ENCODE data around the gene TFPT. TPM values are rescaled to one million over a fixed set of nuclear protein-coding genes. Genes with fewer than 3 reads are reported as not detected.

Gene TFPT
- total and polyA plus RNA-seq, 2 of the 13 experiments (the other 11 are each of a cell fraction or from before 2014, with no cell fraction given), result 8.4 to 10.7 TPM

DNA sequence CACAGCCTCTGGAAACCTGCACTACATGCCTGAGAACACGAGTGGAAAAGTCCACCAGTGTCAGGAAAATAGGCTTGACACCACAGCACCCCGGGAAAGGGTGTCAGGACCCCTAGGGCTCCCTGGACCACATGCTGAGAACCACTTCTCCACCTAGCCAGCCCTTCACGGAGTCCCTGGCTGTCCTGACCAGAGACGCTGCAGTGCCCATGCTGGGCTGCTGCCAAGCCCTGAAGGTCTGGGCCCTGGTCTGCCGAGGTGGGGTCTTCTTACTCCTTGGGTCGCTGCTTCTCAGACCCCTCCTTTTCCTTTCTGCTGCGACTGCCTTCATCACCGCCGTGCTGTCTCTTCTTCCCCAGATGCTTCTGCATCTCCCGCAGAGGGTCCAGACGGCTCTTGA is 41.0 kb upstream of the TFPT start:
- Histone ChIP-seq H3K4me3 (replicated peaks in 1 of 3; ENCODE audit: insufficient read depth in 1 of 3, low read depth in 2 of 3, low read length in 3 of 3) (no peak overlapping the region), H4K20me1 (ENCODE audit: insufficient read depth, low read length) (no peaks in the 10 kb centered on the region), H2AFZ (ENCODE audit: low read length) (no peak overlapping the region), H3K27me3 (ENCODE audit: control insufficient read depth in 1 of 2, insufficient read depth in 2 of 2, low read length in 2 of 2) (no peaks in the 10 kb centered on the region; a peak in 1 of 5 replicates), H3K79me2 (ENCODE audit: insufficient read depth, low read length) (peaks cover 13% of the 10 kb centered on the region), H3K36me3 (replicated peaks in 1 of 2; ENCODE audit: control insufficient read depth in 1 of 2, insufficient read depth in 2 of 2, low read length in 2 of 2) (peaks cover 21 to 64% of the 10 kb centered on the region in 2 experiments), H3K9ac (ENCODE audit: insufficient read depth, low read depth, low read length) (no peak overlapping the region), H3K4me1 (ENCODE audit: insufficient read depth, low read length) (peaks cover 13% of the 10 kb centered on the region), H3K27ac (ENCODE audit: extremely low read length, insufficient read depth, low read length) (no peak overlapping the region), H3K9me3 (ENCODE audit: low read length) (no peaks in the 10 kb centered on the region), H3K4me2 (ENCODE audit: low read depth, low read length) (no peak overlapping the region)
- TF ChIP-seq POLR2AphosphoS5 (IDR thresholded peaks at IDR 0.05; ENCODE audit: low read depth, low read length) (peak; percentile 33; the same call in 1 of the 2 replicates), POLR2A (IDR thresholded peaks at IDR 0.05; ENCODE audit: insufficient read depth in 1 of 2, low read depth in 2 of 2, low read length in 2 of 2) (peak in 1 of 2 experiments; percentile 28; a peak in 1 of 4 replicates), AGO2 (optimal IDR thresholded peaks at IDR 0.05; ENCODE audit: low read depth, low read length) (peak; percentile 59), ZNF768 (CRISPR knock-in tag; IDR thresholded peaks at IDR 0.05) (peak; percentile 45; the same call in 1 of the 2 replicates)
- TF ChIP-seq, protein P1, sequence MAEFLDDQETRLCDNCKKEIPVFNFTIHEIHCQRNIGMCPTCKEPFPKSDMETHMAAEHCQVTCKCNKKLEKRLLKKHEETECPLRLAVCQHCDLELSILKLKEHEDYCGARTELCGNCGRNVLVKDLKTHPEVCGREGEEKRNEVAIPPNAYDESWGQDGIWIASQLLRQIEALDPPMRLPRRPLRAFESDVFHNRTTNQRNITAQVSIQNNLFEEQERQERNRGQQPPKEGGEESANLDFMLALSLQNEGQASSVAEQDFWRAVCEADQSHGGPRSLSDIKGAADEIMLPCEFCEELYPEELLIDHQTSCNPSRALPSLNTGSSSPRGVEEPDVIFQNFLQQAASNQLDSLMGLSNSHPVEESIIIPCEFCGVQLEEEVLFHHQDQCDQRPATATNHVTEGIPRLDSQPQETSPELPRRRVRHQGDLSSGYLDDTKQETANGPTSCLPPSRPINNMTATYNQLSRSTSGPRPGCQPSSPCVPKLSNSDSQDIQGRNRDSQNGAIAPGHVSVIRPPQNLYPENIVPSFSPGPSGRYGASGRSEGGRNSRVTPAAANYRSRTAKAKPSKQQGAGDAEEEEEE (CRISPR knock-in tag; IDR thresholded peaks at IDR 0.05; ENCODE audit: borderline replicate concordance), result no peak
- DNase-seq (ENCODE audit: low spot score), result no peak
- in situ Hi-C loops (cut with HindIII; ENCODE audit: extremely low pct_ligation_motif_present, low pct_unique_long_range_greater_than_20kb) (no loop called here), intact Hi-C loops (cut with micrococcal nuclease; ENCODE audit: unreplicated experiment) (no loop called here)
- POLR2A ChIA-PET, result interaction anchor here (0.9 to 2.1 kb wide), 2 partner anchors 20 to 34 kb away, joined by 3 to 10 read pairs; partner anchors contain the start of genes CNOT3 and TSEN34
- CTCF ChIA-PET (ENCODE audit: low intra/inter-chr PET ratio, low total read pairs), result no interaction called here
- FAIRE-seq, result no peak
- WGBS (ENCODE audit: low lambda C conversion rate), result 97% methylated on average over 10 of the region's 11 CpGs
- no peak for ATAC-seq
- BruUV-seq (replicated peaks), result no TSS peak

GRCh38 chr19:54155694-54156093 is 40.2 kb upstream of the TFPT start:
- intact Hi-C loops (cut with micrococcal nuclease; ENCODE audit: unreplicated experiment), result no loop called here
- DNase-seq (ENCODE audit: low spot score), result no peak
- POLR2A ChIA-PET, result interaction anchor here (0.8 to 2.1 kb wide), 3 partner anchors 19 to 35 kb away, joined by 3 to 10 read pairs (median 3); partner anchors contain the start of genes CNOT3, MBOAT7 and TSEN34
- no peaks in the 10 kb centered on the region for H3K9me3 ChIP-seq (ENCODE audit: low read length)
- no peak overlapping the region for H3K4me3 ChIP-seq (replicated peaks in 1 of 3; ENCODE audit: insufficient read depth in 1 of 3, low read depth in 2 of 3, low read length in 3 of 3)
- ATAC-seq, result no peak
- H3K4me2 ChIP-seq (ENCODE audit: low read depth, low read length), result no peak overlapping the region
- H3K9ac ChIP-seq (ENCODE audit: insufficient read depth, low read depth, low read length), result no peak overlapping the region
- no peaks in the 10 kb centered on the region for H4K20me1 ChIP-seq (ENCODE audit: insufficient read depth, low read length)
- peaks cover 24 to 70% of the 10 kb centered on the region in 2 experiments for H3K36me3 ChIP-seq (replicated peaks in 1 of 2; ENCODE audit: control insufficient read depth in 1 of 2, insufficient read depth in 2 of 2, low read length in 2 of 2)
- peaks cover 13% of the 10 kb centered on the region for H3K4me1 ChIP-seq (ENCODE audit: insufficient read depth, low read length)
- H3K27me3 ChIP-seq (ENCODE audit: control insufficient read depth in 1 of 2, insufficient read depth in 2 of 2, low read length in 2 of 2), result no peaks in the 10 kb centered on the region; a peak in 1 of 5 replicates
- FAIRE-seq, result no peak
- CTCF ChIA-PET (ENCODE audit: low intra/inter-chr PET ratio, low total read pairs), result no interaction called here
- H3K27ac ChIP-seq (ENCODE audit: extremely low read length, insufficient read depth, low read length), result no peak overlapping the region
- WGBS (ENCODE audit: low lambda C conversion rate), result 99% methylated on average over 17 of the region's 19 CpGs
- BruUV-seq (replicated peaks), result no TSS peak
- H2AFZ ChIP-seq (ENCODE audit: low read length), result no peak overlapping the region
- in situ Hi-C loops (cut with HindIII; ENCODE audit: extremely low pct_ligation_motif_present, low pct_unique_long_range_greater_than_20kb), result no loop called here
- peaks cover 10% of the 10 kb centered on the region for H3K79me2 ChIP-seq (ENCODE audit: insufficient read depth, low read length)
- no peak for TF ChIP-seq KDM6A (CRISPR knock-in tag; IDR thresholded peaks at IDR 0.05; ENCODE audit: low read depth)
- TF ChIP-seq, protein P2, sequence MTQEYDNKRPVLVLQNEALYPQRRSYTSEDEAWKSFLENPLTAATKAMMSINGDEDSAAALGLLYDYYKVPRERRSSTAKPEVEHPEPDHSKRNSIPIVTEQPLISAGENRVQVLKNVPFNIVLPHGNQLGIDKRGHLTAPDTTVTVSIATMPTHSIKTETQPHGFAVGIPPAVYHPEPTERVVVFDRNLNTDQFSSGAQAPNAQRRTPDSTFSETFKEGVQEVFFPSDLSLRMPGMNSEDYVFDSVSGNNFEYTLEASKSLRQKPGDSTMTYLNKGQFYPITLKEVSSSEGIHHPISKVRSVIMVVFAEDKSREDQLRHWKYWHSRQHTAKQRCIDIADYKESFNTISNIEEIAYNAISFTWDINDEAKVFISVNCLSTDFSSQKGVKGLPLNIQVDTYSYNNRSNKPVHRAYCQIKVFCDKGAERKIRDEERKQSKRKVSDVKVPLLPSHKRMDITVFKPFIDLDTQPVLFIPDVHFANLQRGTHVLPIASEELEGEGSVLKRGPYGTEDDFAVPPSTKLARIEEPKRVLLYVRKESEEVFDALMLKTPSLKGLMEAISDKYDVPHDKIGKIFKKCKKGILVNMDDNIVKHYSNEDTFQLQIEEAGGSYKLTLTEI (CRISPR knock-in tag; conservative IDR thresholded peaks at IDR 0.05), result no peak
- TF ChIP-seq FOSL1 (CRISPR knock-in tag; IDR thresholded peaks at IDR 0.05; ENCODE audit: borderline replicate concordance), result no peak
- peak; percentile 90 for TF ChIP-seq AGO2 (optimal IDR thresholded peaks at IDR 0.05; ENCODE audit: low read depth, low read length)
- TF ChIP-seq TAF15 (IDR thresholded peaks at IDR 0.05; ENCODE audit: low read depth, low read length, poor library complexity, severe bottlenecking), result peak; percentile 70
- peak; percentile 42; the same call in 1 of the 2 replicates for TF ChIP-seq POLR2G (IDR thresholded peaks at IDR 0.05; ENCODE audit: low read depth, low read length)
- TF ChIP-seq DMAP1 (CRISPR knock-in tag; IDR thresholded peaks at IDR 0.05), result no peak
- TF ChIP-seq ZNF143 (CRISPR knock-in tag; IDR thresholded peaks at IDR 0.05), result no peak
- TF ChIP-seq SMAD1 (CRISPR knock-in tag; IDR thresholded peaks at IDR 0.05; ENCODE audit: borderline replicate concordance, low read depth), result no peak
- no peak for TF ChIP-seq FIP1L1 (IDR thresholded peaks at IDR 0.05; ENCODE audit: borderline replicate concordance, insufficient read depth, low read depth, low read length)
